Measurements from ENCODE around the gene TOPORS.
"Not testable (repeated sequence)": the region's sequence is repeated elsewhere in the genome, so short reads cannot be mapped to it uniquely, and the experiment has no call there.

TOPORS gene

GRCh38 chr9:32524892-32525708, 27.3 kb downstream of the TOPORS start:
- no peak for DNase-seq (ENCODE audit: low spot score)

GRCh38 chr9:32524558-32524891, 27.9 kb downstream of the TOPORS start:
- DNase-seq (ENCODE audit: low spot score): not testable (repeated sequence)

More at GRCh38 chr9:32524892-32525708, 27.3 kb downstream of the TOPORS start:
- TF ChIP-seq CTCF (IDR thresholded peaks at IDR 0.05; ENCODE audit: extremely low read depth, missing control alignments): no peak

GRCh38 chr9:32523910-32524309, 28.5 kb downstream of the TOPORS start:
- no peak for TF ChIP-seq CTCF (IDR thresholded peaks at IDR 0.05; ENCODE audit: extremely low read depth, missing control alignments)
- no peak for DNase-seq (ENCODE audit: low spot score)

GRCh38 chr9:32518276-32518675, 34.1 kb downstream of the TOPORS start:
- no peak for TF ChIP-seq CTCF (IDR thresholded peaks at IDR 0.05; ENCODE audit: extremely low read depth, missing control alignments)
- no peak for DNase-seq (ENCODE audit: low spot score)

- TF ChIP-seq CTCF (IDR thresholded peaks at IDR 0.05; ENCODE audit: extremely low read depth, missing control alignments): no peak
- DNase-seq (ENCODE audit: low spot score): no peak
Measured at GRCh38 chr9:32516241-32516640, 36.1 kb downstream of the TOPORS start.

GRCh38 chr9:32508728-32509127, 43.7 kb downstream of the TOPORS start:
- no peak for TF ChIP-seq CTCF (IDR thresholded peaks at IDR 0.05; ENCODE audit: extremely low read depth, missing control alignments)
- DNase-seq (ENCODE audit: low spot score): no peak

GRCh38 chr9:32503008-32503407, 49.4 kb downstream of the TOPORS start:
- no peak for TF ChIP-seq CTCF (IDR thresholded peaks at IDR 0.05; ENCODE audit: extremely low read depth, missing control alignments)
- DNase-seq (ENCODE audit: low spot score): no peak

- no peak for TF ChIP-seq CTCF (IDR thresholded peaks at IDR 0.05; ENCODE audit: extremely low read depth, missing control alignments)
- DNase-seq (ENCODE audit: low spot score): no peak
Measured at GRCh38 chr9:32502464-32502863, 49.9 kb downstream of the TOPORS start.

Data from GM20000 (cell line).